Activated naive CD4-positive, alpha-beta T cell treated with anti-CD3 and anti-CD28 coated beads, Interleukin-2, amount 50 U/mL, for 72 hours (primary cell): ENCODE data around the gene CDC23. TPM values are rescaled to one million over a fixed set of nuclear protein-coding genes. Genes with fewer than 3 reads are reported as not detected.
"Not testable (repeated sequence)": the region's sequence is repeated elsewhere in the genome, so short reads cannot be mapped to it uniquely, and the experiment has no call there.

ENCODE experiments used
- ATAC-seq, 2 donors: fragments of 150-1000 bp; cut with Tn5 transposase; 2 replicates each; pipeline ENCODE4 v1.10.0; 2021; ENCODE audit warnings: mild to moderate bottlenecking in 2 of 2, moderate library complexity in 2 of 2
- DNase-seq, 2 donors: peaks; one replicate each; pipeline ENCODE4 v3.0.0; 2021 to 2022; ENCODE audit warnings: low spot score in 2 of 2
- H3K27ac Mint-ChIP-seq, 2 donors: one replicate each; pipeline ENCODE4 v1.8.0; 2022; ENCODE audit warnings: mild to moderate bottlenecking in 2 of 2, mixed read lengths in 2 of 2
- H3K36me3 Mint-ChIP-seq, 2 donors: one replicate each; pipeline ENCODE4 v1.8.0; 2022; ENCODE audit warnings: mixed read lengths in 2 of 2
- H3K9me3 Mint-ChIP-seq, 2 donors: one replicate each; pipeline ENCODE4 v1.8.0; 2022; ENCODE audit warnings: mixed read lengths in 2 of 2
- total RNA-seq, 2 donors: library from RNA; stranded (reverse); gene quantifications; one replicate each; pipeline ENCODE4 v1.2.3, GENCODE V29; 2022

CDC23 gene, protein sequence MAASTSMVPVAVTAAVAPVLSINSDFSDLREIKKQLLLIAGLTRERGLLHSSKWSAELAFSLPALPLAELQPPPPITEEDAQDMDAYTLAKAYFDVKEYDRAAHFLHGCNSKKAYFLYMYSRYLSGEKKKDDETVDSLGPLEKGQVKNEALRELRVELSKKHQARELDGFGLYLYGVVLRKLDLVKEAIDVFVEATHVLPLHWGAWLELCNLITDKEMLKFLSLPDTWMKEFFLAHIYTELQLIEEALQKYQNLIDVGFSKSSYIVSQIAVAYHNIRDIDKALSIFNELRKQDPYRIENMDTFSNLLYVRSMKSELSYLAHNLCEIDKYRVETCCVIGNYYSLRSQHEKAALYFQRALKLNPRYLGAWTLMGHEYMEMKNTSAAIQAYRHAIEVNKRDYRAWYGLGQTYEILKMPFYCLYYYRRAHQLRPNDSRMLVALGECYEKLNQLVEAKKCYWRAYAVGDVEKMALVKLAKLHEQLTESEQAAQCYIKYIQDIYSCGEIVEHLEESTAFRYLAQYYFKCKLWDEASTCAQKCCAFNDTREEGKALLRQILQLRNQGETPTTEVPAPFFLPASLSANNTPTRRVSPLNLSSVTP
- total RNA-seq: 10 to 100 TPM; 38.4 to 56.6 TPM

DNA sequence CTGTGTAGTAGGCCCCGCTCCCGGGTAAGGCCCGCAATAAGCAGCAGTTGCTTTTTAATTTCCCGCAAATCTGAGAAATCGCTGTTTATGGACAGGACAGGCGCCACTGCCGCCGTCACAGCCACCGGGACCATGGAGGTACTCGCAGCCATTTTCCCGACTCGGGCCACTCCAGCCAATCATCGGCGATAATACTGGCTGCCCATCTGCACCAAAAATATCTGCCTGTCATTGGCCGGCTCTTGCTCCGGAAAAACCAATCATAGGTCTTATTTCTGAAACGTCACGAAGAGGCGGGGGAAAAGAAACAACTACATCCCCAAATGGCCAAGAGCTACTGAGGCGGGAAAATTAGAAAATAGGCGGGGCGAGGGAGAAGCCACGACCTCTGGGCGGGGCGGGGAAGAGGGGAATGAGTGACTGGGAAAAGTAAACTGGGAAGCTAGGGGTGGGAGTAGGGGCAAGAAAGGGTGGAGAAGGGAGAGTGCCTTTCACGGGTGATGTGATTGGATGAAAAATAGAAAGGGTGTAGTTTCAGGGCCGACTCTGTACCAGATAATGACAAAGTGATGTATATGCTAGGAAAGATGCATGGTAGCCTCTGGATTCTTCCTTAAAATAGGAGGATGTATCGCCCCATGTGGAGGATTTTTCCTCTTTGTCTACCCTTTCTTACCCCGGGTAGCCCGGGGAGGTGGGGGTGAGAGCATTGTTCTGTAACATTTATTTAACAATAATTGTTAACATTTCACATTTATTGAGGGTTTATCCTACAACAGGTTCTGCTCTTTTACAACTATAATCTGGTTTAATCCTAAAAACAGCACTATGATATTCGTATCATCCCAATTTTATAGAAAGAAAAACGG is at the start of gene CDC23:
Gene CDC23 (minus strand): TSS at position 163 of the 869 bp plus-strand sequence. CDS start 11 bp downstream, at position 152.
- no peaks in the 10 kb centered on the region for H3K9me3 Mint-ChIP-seq
- peak within 1 kb of the TSS; percentile 93 to 100 for H3K27ac Mint-ChIP-seq
- DNase-seq (peak; percentile 85 to 92), ATAC-seq (peak; percentile 96 to 97)
- peaks cover 8% of the 10 kb centered on the region in 2 donors for H3K36me3 Mint-ChIP-seq

DNA sequence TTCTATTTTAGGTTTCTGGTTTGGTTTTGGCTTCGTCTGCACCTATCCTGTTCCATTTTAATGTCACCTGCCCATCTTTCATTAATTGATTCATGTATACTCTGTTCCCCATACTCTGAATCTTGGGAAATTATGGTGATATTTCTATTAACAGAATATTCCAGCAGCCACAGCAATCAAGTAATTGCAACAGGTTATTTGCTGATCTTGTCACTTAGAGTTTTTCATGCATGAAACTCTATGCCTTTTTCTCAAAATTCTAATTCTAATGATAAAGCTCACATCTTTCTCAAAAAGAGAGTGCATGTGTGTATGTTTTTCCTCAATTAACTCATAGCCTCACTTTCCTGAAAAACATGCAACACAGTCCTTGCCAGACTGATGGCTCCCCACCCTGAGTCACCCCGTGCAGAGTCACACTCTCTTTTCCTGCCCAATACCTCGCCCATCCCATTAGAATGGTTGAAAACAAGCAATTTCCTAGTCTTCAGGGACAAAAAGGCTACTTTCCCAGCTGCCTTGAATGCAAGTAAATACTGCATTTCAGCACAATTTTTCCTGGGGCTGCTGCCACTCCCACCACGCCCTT is 45.7 kb upstream of the CDC23 start:
- Mint-ChIP-seq H3K9me3 (no peaks in the 10 kb centered on the region), H3K27ac (no peak overlapping the region), H3K36me3 (no peaks in the 10 kb centered on the region)
- DNase-seq (no peak), ATAC-seq (no peak)

DNA sequence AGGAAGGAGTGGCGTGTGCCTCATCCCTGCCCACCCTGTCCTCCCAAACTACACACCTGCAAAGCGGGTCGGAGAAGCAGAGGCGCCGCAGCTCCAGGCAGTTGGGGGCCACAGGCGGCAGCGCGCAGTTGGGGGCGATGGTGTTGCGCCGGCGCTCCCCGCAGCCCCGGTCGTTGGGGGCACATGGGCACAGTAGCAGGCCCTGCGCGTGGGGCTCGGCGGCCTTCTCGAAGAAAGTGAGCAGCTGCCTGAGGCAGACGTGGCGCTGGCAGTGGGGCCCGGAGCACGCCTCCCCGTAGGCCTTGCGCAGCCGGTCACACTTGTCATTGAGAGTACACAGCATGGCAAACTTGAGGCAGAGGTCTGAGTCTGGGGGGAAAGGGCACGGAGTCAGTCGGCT is 44.5 kb upstream of the CDC23 start:
- no peaks in the 10 kb centered on the region for H3K36me3 Mint-ChIP-seq
- ATAC-seq (no peak), DNase-seq (no peak)
- no peaks in the 10 kb centered on the region for H3K9me3 Mint-ChIP-seq
- H3K27ac Mint-ChIP-seq: no peak overlapping the region

DNA sequence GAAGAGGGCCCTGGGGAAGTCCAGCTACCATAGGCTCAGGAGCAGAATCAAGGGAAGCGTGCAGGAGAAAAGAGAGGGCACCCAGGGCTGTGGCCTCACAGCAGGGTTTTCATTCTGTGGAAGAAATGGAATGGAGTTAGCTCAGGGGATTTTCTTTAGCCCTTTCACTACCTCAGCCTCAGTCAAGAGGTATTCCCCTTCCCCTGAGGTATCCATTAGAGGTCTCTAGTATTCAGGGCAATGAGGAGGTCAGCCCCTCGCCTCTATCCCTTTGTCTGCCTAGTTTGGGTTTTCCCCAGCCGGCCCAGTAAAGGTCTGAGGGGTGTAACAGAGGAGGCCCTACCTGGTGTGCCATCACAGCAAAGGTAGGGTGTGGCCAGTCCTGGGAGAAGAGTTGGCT is 39.8 kb upstream of the CDC23 start:
- H3K9me3 Mint-ChIP-seq: no peaks in the 10 kb centered on the region
- DNase-seq (no peak), ATAC-seq (no peak)
- H3K27ac Mint-ChIP-seq: no peak overlapping the region
- no peaks in the 10 kb centered on the region for H3K36me3 Mint-ChIP-seq

DNA sequence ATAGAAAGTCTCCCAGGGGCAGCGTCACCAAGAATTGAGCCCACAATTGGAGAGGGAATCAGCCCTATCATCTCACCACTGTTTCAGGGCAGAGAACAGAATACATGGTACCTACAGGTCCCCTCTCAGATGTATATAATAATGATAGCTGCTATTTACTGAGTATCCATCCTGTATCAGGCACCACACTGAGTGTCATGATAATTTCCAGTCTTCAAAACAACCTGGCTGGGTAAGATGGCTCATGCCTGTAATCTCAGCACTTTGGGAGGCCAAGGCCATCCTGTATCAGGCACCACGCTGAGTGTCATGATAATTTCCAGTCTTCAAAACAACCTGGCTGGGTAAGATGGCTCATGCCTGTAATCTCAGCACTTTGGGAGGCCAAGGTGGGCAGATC is 34.7 kb upstream of the CDC23 start:
- H3K36me3 Mint-ChIP-seq, H3K27ac Mint-ChIP-seq, H3K9me3 Mint-ChIP-seq, DNase-seq, ATAC-seq: not testable (repeated sequence)

DNA sequence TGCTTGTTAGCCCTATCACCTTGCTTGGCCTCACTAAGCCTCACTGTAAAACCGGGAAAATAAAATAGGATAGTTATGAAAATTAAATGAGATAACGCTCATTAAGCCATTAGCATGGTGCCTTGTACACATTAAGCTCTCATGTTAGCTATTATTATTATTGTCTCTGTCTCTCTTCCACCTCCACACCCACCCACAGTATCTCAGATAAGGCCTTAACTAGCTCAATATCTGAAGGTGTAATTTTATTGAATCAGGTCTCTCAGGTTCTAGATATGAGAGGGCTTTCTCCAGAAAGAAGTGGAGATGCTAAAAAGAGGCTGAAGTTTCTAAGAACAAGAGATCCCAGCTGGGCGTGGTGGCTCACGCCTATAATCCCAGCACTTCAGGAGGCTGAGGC is 33.7 kb upstream of the CDC23 start:
- no peak for ATAC-seq
- Mint-ChIP-seq H3K36me3 (no peaks in the 10 kb centered on the region), H3K27ac (no peak overlapping the region), H3K9me3 (no peaks in the 10 kb centered on the region)
- no peak for DNase-seq

DNA sequence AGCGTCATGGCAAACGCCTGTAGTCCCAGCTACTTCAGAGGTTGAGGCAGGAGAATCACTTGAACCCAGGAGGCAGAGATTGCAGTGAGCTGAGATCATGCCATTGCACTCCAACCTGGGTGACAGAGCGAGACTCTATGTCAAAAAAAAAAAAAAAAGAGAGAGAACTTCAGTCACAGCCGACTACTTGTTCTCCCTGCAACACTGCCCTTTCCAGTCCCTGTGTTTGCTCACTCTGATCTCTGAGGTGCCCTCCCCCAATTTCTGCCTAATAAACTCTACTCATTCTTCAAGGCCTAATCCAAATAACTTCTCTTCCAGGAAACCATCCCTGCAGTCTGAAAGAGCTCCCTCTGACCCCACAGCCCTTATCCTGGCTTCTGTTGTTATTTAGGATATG is 33.2 kb upstream of the CDC23 start:
- DNase-seq: no peak
- Mint-ChIP-seq H3K27ac (peak overlapping the region in 1 of 2 donors; percentile 25), H3K36me3 (no peaks in the 10 kb centered on the region), H3K9me3 (no peaks in the 10 kb centered on the region)
- ATAC-seq: no peak

DNA sequence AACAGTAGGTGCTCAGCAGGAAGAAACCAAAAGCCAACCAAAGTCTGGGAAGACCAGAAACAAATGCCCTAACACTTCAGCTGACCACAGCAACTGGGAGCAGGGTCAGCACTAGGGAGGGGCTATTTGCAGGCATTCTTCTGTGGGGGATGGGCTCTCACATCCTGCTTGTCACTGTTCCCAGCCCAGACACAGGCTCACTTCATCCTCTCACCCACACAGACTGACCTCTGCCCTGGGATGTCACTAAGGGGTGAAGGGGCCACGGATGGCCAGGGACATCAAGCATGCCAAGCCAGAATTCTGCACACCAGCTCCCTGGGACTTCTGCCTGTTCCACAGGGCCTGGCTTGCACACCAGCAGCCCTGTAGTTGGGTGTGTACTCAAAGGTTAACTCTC is 32.6 kb upstream of the CDC23 start:
- no peaks in the 10 kb centered on the region for H3K36me3 Mint-ChIP-seq
- DNase-seq: no peak
- no peak overlapping the region for H3K27ac Mint-ChIP-seq
- ATAC-seq: no peak
- no peaks in the 10 kb centered on the region for H3K9me3 Mint-ChIP-seq

DNA sequence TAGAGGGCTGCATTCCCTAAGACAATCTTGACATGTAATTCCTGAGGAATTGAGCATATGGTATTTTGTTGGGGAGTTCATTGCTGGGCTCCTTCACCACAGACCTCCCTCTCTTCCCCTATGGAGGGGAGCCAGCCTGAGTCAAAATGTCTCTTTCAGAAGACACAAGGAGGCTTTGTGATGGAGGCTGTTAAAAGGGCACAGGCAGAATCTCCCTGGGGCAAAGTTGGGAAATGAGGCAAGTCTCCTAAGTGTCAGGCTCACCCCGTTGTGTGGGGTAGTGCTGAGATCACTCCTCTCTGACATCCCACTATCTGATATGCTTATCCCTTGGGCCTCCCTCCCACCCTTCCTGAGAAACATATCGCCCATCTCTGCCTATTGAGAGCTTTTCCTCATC is 30.7 kb upstream of the CDC23 start:
- no peak overlapping the region for H3K27ac Mint-ChIP-seq
- no peaks in the 10 kb centered on the region for H3K9me3 Mint-ChIP-seq
- ATAC-seq (no peak), DNase-seq (no peak)
- H3K36me3 Mint-ChIP-seq: no peaks in the 10 kb centered on the region

DNA sequence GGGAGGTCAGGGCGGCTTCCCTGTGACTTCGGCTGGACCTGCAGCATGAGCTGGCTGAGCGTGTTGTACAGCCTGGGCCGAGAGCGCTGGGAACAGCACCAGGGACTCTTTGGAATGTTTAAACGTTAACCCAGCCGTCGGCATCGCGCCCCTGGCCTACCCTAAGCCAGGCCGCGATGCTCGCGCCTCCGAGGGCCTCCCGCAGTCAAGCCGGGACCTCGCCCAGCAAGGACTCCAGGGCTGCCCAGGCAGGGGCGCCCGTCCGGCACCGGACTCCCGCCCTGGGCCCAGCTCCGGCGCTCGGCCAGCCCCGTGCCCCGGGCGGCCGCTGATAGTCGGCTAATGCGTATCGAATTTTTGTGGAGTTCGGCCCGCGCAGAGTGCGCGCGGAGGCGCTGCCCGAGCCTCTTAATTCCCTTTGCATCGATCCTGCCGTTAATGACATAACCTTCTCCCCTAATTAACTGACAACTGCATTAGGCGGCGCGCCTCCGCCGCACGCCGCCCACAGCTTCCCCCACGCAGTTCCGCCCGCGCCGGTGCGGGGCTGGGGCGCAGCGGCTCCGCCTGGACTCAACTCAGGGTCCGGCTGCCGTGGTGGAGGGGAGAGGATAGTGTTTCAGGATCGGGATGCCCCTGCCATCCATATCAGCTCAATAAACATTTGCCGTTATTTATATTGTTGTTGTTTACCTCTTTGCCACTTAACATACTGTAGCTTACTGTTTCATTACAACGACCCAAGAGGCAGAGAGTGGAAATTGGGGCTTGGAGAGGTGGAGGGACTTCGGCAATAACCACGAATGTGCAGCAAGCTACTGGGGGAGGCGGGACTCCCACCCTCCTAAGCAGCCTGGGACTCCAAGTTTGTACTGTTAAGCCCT is 28.8 kb upstream of the CDC23 start:
- DNase-seq (peak in 1 of 2 donors; percentile 5), ATAC-seq (peak; percentile 22 to 30)
- Mint-ChIP-seq H3K27ac (no peak overlapping the region), H3K36me3 (no peaks in the 10 kb centered on the region), H3K9me3 (no peaks in the 10 kb centered on the region)

DNA sequence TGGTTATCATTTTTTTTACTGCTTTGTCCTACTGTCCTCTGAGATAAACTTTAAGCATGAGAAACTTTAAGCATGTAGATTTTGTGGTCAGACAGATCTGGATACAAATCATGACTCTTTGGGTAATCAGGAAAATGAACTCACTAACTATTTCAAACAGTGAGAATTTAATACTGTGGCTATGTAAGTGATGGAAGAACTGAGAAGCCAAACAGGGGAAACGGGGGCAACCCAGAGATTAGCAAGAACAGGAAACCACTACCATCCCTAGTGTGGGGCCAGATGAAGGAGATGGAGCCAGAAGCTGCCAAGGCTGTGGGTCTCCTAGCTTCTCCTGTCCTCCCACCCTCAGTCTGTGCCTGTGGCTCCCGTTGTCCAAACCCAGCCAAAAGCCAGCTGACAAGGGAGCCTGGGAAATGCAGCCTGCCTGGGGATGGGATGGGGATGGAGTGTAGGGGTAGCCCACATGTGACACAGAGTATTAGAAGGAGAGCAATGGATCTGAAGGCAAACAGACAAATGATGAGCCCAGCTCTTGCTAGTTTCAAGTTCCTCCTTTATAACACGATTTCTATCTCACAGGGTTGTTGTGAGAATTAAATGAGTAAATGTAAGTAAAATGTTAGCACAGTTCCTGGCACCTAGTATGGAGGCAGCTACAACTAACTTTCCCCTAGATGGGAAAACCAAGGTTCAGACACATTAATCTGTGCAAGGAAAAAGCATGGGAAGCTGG is 27.7 kb upstream of the CDC23 start:
- Mint-ChIP-seq H3K36me3 (no peaks in the 10 kb centered on the region), H3K9me3 (no peaks in the 10 kb centered on the region), H3K27ac (peak overlapping the region in 1 of 2 donors; percentile 19)
- ATAC-seq (peak; percentile 64 to 77), DNase-seq (no peak)

DNA sequence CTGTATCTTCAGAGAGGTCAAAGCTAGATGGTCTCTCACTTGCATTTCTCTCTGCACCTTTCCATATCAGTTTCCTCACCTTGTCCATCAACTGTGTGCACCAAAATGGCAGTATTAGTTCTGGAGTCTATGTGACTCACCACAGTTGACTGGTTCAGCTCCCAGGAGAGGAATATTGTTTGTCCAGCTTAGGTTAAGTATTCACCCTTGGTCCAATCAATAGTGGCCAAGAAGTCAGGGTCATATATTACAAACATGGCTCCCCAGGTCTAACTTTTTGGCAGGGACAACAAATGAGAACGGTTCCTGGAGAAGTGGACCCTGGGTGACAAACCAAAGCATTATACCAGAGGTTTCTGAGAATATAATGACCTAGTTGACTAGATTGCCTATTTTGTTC is 24.9 kb upstream of the CDC23 start:
- DNase-seq: no peak
- no peak overlapping the region for H3K27ac Mint-ChIP-seq
- ATAC-seq: no peak
- H3K9me3 Mint-ChIP-seq: no peaks in the 10 kb centered on the region
- no peaks in the 10 kb centered on the region for H3K36me3 Mint-ChIP-seq

DNA sequence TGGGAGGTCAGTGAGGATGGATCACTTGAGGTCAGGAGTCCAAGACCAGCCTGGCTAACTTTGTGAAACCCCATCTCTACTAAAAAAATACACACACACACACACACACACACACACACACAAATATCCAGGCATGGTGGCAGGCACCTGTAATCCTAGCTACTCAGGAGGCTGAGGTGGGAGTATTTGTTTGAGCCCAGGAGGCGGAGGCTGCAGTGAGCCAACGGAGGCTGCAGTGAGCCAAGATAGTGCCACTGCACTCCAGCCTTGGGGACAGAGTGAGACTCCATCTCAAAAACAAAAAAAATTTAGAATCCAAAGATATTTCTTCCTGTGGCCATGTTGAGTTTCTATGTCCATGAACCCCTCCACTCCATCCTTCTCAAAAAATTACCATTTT is 21.5 kb upstream of the CDC23 start:
- Mint-ChIP-seq H3K27ac (no peak overlapping the region), H3K9me3 (no peaks in the 10 kb centered on the region), H3K36me3 (no peaks in the 10 kb centered on the region)
- no peak for DNase-seq
- ATAC-seq: no peak

DNA sequence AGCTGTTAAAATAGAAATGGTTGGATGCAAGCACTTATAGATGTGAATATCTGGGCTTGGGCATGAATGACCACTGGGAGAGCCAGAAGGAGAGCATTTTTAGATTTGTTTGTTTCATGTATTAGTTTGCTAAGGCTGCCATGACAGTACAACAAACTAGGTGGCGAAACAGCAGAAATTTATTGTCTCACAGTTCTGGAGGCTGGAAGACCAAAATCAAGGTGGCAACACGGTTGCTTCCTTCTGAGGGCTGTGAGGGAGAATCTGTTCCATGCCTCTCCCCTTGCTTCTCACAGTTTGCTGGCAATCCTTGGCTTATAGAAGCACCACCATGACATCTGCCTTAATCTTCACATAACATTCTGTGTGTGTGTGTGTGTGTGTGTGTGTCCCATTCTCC is 20.2 kb upstream of the CDC23 start:
- ATAC-seq: no peak
- Mint-ChIP-seq H3K9me3 (no peaks in the 10 kb centered on the region), H3K27ac (no peak overlapping the region), H3K36me3 (no peaks in the 10 kb centered on the region)
- no peak for DNase-seq

DNA sequence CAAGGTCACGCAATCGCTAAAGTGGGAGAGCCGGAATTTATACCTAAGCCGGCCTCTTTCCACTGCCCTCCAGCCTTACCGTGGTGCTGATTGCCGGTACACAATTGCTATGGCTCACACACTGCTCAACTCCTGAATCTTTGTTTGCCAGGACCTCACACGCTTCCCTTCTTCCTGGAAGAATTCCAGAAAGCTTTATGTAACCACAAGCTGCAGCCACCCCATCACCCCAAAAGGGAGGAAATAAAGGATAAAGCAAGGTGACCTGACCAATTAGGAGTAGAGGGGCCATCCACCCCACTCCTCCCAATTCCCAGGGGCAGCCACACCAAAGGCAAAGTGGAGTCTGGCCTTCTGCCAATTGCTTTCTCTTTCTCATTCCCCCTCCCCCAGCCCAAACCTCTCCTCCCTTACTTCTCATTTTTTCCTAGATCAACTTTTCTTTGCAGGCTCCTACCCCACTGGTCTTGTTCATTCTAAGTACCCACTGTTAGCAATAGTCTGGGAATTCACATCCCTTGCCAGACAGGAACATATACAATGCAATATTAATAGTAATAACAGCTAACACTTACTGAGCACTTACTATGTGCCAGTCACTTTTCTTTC is 18.0 kb upstream of the CDC23 start:
- Mint-ChIP-seq H3K27ac (no peak overlapping the region), H3K36me3 (no peaks in the 10 kb centered on the region), H3K9me3 (peaks cover 0 to under 1% of the 10 kb centered on the region in 2 donors)
- DNase-seq (no peak), ATAC-seq (no peak)
